Activated T-helper 17 cell treated with anti-CD3 and anti-CD28 coated beads, Interleukin-2, amount 50 U/mL, for 72 hours (primary cell): ENCODE results near the gene NCSTN. TPM values are rescaled to one million over a fixed set of nuclear protein-coding genes. Genes with fewer than 3 reads are reported as not detected.

Experiments
- ATAC-seq: fragments of 150-1000 bp; cut with Tn5 transposase; replicated peaks from 2 replicates; pipeline ENCODE4 v1.10.0; 2021; ENCODE audit warnings: mild to moderate bottlenecking, moderate library complexity
- H3K27ac Mint-ChIP-seq: one replicate; pipeline ENCODE4 v1.8.0; 2022; ENCODE audit warnings: mixed read lengths
- H3K27me3 Mint-ChIP-seq: one replicate; pipeline ENCODE4 v1.8.0; 2022; ENCODE audit warnings: mixed read lengths
- H3K36me3 Mint-ChIP-seq: one replicate; pipeline ENCODE4 v1.8.0; 2022; ENCODE audit warnings: low read depth, mild to moderate bottlenecking, mixed read lengths
- H3K4me1 Mint-ChIP-seq: one replicate; pipeline ENCODE4 v1.8.0; 2022; ENCODE audit warnings: mixed read lengths
- H3K4me3 Mint-ChIP-seq: one replicate; pipeline ENCODE4 v1.8.0; 2022; ENCODE audit warnings: mild to moderate bottlenecking, mixed read lengths
- H3K9me3 Mint-ChIP-seq: one replicate; pipeline ENCODE4 v1.8.0; 2022; ENCODE audit warnings: mixed read lengths
- total RNA-seq, 2 donors: library from RNA; stranded (reverse); gene quantifications; one replicate each; pipeline ENCODE4 v1.2.3, GENCODE V29; 2022

The NCSTN gene
- total RNA-seq = 10 to 100 TPM; 58.7 to 67.4 TPM

DNA sequence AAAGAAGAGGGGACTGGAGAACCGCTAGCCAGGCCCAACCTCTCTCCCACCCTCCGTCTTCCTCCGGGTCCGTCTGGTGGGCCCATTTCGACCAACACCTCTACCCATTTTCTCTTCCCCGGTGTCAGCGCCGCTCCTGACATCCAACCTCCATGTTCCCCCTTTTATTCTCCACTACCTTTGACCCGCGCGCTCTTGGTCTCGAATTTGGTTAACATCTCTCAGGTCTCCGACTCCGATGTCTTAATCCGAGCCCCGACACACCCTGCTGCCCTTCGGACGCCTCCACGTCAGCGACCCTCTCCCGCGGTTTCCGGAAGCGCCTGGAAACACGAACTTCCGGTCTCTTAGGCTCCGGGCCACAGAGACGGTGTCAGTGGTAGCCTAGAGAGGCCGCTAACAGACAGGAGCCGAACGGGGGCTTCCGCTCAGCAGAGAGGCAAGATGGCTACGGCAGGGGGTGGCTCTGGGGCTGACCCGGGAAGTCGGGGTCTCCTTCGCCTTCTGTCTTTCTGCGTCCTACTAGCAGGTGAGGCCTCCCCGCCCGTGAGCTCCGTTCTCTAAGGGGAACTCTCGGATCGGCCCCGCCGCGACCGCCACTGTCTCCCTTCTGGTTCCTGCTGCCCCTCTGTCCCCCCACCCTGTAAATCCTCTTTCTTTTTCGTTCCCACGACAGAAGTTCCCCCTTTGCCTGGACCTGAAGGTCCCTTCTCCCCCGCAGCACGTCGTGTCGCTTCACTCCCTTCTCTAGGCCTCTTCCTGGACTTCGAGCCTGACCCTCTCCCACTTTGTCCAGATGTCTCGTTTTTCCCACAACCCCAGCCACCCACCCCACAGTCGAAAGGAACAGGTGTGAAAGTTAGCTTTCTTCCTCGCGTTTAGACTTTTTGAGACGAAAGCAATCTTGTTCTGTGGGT lies at the start of gene NCSTN, which contains the start of gene COPA:
Gene NCSTN, plus strand, starts transcription at position 431 of the 917 bp plus-strand sequence. Its CDS starts 14 bp downstream, at position 445.
Gene COPA, minus strand, starts transcription at position 298 of the 917 bp plus-strand sequence. Its CDS starts 80 bp downstream, at position 218.
- Mint-ChIP-seq H3K4me3 (peak within 1 kb of the TSS; percentile 98), H3K27ac (peak within 1 kb of the TSS; percentile 100), H3K27me3 (no peaks in the 10 kb centered on the region), H3K4me1 (peaks cover 33% of the 10 kb centered on the region), H3K36me3 (peaks cover 97% of the 10 kb centered on the region), H3K9me3 (no peaks in the 10 kb centered on the region)
- peak; percentile 99 for ATAC-seq

DNA sequence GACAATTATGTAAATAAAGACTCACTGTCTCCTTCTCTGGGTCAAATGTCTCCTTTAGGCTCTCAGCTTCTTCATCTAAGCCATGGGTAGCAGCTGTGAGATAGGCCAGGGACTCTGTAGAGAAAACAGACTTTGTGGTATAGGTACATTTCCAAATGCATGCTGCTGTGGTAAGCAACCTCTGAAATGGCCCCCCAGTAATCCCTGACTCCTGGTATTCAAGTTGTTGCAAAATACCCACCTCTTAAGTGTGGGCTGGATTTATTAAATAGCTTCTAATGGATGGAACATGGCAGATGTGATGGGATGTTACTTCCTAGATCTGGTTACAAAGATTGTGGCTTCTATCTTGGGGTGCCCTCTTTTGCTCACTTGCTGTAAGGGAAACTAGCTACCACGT lies 47.1 kb upstream of the NCSTN start:
- H3K4me3 Mint-ChIP-seq = no peak overlapping the region
- peak overlapping the region; percentile 14 for H3K27ac Mint-ChIP-seq
- H3K27me3 Mint-ChIP-seq = no peaks in the 10 kb centered on the region
- peaks cover 100% of the 10 kb centered on the region for H3K36me3 Mint-ChIP-seq
- H3K4me1 Mint-ChIP-seq = peaks cover 4% of the 10 kb centered on the region
- no peak for ATAC-seq
- H3K9me3 Mint-ChIP-seq = no peaks in the 10 kb centered on the region

GRCh38 chr1:160300173-160300572 lies 43.0 kb upstream of the NCSTN start:
- ATAC-seq = no peak
- Mint-ChIP-seq H3K4me3 (no peak overlapping the region), H3K36me3 (peaks cover 100% of the 10 kb centered on the region), H3K27me3 (no peaks in the 10 kb centered on the region), H3K27ac (no peak overlapping the region), H3K9me3 (no peaks in the 10 kb centered on the region), H3K4me1 (no peaks in the 10 kb centered on the region)

DNA sequence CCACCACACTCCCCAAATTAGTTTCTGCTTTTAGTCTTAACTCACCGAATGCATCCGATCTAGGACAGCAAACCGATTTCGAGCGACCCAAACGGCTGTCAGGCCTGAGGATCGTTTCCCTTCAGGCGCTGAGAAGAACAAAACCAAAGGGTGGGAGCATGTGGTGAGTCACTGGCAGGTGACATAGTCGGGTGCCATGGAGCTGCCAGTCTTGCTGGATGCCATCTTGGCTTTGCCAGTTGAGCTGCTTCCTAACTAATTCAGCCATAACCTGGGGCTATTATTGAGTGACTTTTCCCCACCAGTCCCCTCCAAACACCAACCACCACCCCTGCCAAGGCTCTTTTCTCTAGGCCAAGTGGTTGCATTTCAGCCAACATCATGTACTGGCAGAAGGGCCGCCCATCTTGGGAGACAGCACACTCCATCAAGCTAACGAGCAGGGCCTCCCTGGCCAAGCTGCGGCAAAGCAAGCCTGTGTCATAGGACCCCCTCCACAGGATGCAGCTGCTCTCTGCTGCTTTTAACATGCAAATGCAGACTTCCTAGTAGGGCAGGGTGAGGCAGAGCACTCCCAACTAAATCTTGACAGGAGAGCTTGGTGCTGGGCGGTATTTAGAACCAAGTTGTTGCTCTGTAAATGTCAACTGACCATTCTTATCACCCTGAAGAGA lies 35.9 kb upstream of the NCSTN start:
- no peak overlapping the region for H3K27ac Mint-ChIP-seq
- peaks cover 98% of the 10 kb centered on the region for H3K36me3 Mint-ChIP-seq
- H3K27me3 Mint-ChIP-seq = no peaks in the 10 kb centered on the region
- H3K4me1 Mint-ChIP-seq = no peaks in the 10 kb centered on the region
- ATAC-seq = no peak
- no peak overlapping the region for H3K4me3 Mint-ChIP-seq
- H3K9me3 Mint-ChIP-seq = no peaks in the 10 kb centered on the region

DNA sequence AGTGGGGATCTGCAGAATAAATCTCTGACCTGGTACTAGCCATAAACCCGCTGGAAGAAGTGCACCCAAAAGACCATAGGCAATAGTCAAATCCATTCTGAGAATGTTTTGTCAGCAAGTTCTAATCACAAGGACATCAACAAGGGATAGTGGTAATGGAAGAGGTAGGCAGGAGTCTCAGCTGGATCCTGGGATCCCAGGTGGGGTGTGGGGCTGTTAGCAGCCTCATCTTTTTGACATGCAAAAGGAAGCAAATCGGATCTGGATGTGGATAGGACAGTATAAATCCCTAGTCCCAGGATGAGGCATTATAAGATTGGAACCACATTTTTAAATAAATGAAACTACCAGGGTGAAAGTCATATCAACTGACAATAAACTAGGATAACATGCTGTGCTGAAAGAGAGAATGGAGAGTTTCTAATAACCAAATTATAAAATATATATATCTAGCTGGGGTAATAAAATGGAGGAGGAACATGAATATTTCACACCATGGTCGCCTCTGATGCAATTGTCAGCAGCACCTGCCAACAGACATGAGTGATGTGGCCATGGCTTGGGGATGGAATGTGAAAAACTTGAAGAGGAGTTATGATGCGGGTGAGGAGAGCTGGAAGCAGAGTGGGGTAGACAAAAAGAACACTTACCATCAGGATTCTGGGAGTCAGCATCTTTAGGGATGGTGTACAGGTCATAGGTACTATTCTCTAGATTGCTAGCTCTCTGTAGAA lies 34.6 kb upstream of the NCSTN start:
- no peak for ATAC-seq
- no peak overlapping the region for H3K4me3 Mint-ChIP-seq
- H3K9me3 Mint-ChIP-seq = no peaks in the 10 kb centered on the region
- H3K4me1 Mint-ChIP-seq = no peaks in the 10 kb centered on the region
- H3K36me3 Mint-ChIP-seq = peaks cover 98% of the 10 kb centered on the region
- H3K27ac Mint-ChIP-seq = peak overlapping the region; percentile 45
- no peaks in the 10 kb centered on the region for H3K27me3 Mint-ChIP-seq

GRCh38 chr1:160309185-160309557 lies 34.0 kb upstream of the NCSTN start:
- no peaks in the 10 kb centered on the region for H3K9me3 Mint-ChIP-seq
- no peaks in the 10 kb centered on the region for H3K27me3 Mint-ChIP-seq
- no peak overlapping the region for H3K4me3 Mint-ChIP-seq
- no peak for ATAC-seq
- no peaks in the 10 kb centered on the region for H3K4me1 Mint-ChIP-seq
- H3K36me3 Mint-ChIP-seq = peaks cover 98% of the 10 kb centered on the region
- H3K27ac Mint-ChIP-seq = peak overlapping the region; percentile 45

GRCh38 chr1:160309571-160309970 lies 33.6 kb upstream of the NCSTN start:
- Mint-ChIP-seq H3K27ac (peak overlapping the region; percentile 45), H3K36me3 (peaks cover 98% of the 10 kb centered on the region), H3K4me3 (no peak overlapping the region)

DNA sequence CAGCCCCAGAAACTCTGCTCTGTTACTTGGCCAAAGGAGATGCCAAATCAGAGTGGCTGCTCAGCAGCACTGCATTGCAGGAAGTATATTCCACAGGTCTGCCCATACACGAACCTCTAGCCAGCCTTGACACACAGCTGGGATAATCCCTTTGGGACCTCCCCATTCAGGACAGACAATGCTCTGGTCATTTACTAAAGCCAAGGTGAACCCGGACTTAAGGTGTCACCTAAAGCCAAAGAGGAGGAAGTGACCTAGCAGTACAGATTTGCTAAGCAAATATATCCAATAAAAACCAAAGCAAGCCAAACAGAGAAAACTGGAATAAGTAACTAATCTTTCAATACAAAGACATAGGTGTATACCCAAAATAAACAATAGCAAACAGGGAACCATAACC lies 27.8 kb upstream of the NCSTN start:
- ATAC-seq = no peak
- Mint-ChIP-seq H3K4me1 (peaks cover 27% of the 10 kb centered on the region), H3K27me3 (no peaks in the 10 kb centered on the region), H3K4me3 (no peak overlapping the region), H3K27ac (peak overlapping the region; percentile 64), H3K36me3 (peaks cover 98% of the 10 kb centered on the region), H3K9me3 (peaks cover 7% of the 10 kb centered on the region)

More at GRCh38 chr1:160309571-160309970, 33.6 kb upstream of the NCSTN start:
- Mint-ChIP-seq H3K27me3 (no peaks in the 10 kb centered on the region), H3K4me1 (no peaks in the 10 kb centered on the region), H3K9me3 (no peaks in the 10 kb centered on the region)
- ATAC-seq = no peak

DNA sequence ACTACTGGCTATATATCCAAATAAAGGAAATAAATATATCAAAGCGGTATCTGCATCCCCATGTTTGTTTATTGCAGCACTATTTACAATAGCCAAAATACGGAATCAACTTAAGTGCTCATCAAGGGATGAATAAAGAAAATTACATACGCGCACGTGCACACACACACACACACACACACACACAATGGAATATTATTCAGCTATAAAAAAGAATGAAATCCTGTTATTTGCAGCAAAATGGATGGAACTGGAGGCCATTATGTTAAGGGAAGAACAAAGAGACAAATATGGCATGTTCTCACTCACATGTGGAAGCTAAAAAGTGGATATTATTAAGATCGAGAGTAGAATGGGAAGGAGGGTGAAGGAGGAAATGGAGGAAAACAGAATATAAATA lies 20.4 kb upstream of the NCSTN start:
- Mint-ChIP-seq H3K4me3 (no peak overlapping the region), H3K27ac (no peak overlapping the region), H3K27me3 (no peaks in the 10 kb centered on the region), H3K9me3 (no peaks in the 10 kb centered on the region), H3K4me1 (peaks cover 13% of the 10 kb centered on the region), H3K36me3 (peaks cover 100% of the 10 kb centered on the region)
- ATAC-seq = no peak

DNA sequence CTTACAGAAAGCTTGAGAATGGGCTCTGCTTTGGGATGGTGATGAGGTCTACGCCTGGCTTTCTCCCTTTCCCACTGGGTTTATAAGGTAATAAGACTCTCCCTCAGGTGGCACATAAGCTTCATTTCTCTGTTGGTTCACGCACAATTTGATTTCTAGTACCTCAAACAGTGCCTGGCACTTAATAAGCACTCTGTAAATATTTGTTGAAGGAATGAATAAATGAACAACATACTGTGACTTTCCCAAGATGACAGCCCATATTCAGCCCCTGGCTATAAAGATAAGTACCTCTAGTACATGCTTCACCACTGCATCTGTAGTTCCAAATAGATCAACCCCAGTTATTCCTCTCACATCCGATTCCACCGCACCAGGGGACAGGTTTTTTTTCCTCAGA lies 17.9 kb upstream of the NCSTN start:
- Mint-ChIP-seq H3K4me3 (no peak overlapping the region), H3K36me3 (peaks cover 100% of the 10 kb centered on the region), H3K9me3 (no peaks in the 10 kb centered on the region), H3K27ac (peak overlapping the region; percentile 23), H3K27me3 (no peaks in the 10 kb centered on the region), H3K4me1 (no peaks in the 10 kb centered on the region)
- no peak for ATAC-seq

- Mint-ChIP-seq H3K27ac (no peak overlapping the region), H3K4me1 (no peaks in the 10 kb centered on the region), H3K27me3 (no peaks in the 10 kb centered on the region), H3K36me3 (peaks cover 100% of the 10 kb centered on the region), H3K9me3 (no peaks in the 10 kb centered on the region), H3K4me3 (no peak overlapping the region)
- no peak for ATAC-seq
These were observed 16.8 kb upstream of the NCSTN start for GRCh38 chr1:160326418-160326817.

GRCh38 chr1:160328184-160328583 lies 15.0 kb upstream of the NCSTN start:
- ATAC-seq = no peak
- H3K9me3 Mint-ChIP-seq = no peaks in the 10 kb centered on the region
- H3K27me3 Mint-ChIP-seq = no peaks in the 10 kb centered on the region
- no peak overlapping the region for H3K4me3 Mint-ChIP-seq
- H3K27ac Mint-ChIP-seq = no peak overlapping the region
- H3K4me1 Mint-ChIP-seq = no peaks in the 10 kb centered on the region
- H3K36me3 Mint-ChIP-seq = peaks cover 100% of the 10 kb centered on the region

DNA sequence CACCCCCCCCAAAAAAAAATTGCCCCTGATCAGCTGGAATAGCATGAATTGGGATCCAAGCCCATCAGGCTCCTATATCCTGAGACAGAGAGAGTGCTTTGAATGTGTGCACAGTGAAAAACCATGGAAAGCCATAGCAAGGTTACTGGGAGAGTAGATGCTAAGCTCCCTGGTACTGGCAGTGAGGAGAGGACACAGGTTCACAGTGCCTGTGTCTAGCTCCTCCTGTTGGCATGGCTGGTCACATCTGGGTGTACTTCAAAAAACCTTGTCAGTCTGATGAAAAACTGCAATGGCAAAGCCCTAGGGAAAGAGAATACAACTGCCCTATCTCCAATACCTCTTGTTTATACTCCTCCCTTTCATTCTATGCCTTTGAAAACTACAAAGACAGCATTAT lies 13.1 kb upstream of the NCSTN start:
- Mint-ChIP-seq H3K36me3 (peaks cover 99% of the 10 kb centered on the region), H3K9me3 (no peaks in the 10 kb centered on the region), H3K27ac (no peak overlapping the region), H3K27me3 (no peaks in the 10 kb centered on the region), H3K4me3 (no peak overlapping the region), H3K4me1 (no peaks in the 10 kb centered on the region)
- no peak for ATAC-seq

GRCh38 chr1:160332516-160332915 lies 10.7 kb upstream of the NCSTN start:
- H3K9me3 Mint-ChIP-seq = no peaks in the 10 kb centered on the region
- no peak for ATAC-seq
- H3K27ac Mint-ChIP-seq = no peak overlapping the region
- no peaks in the 10 kb centered on the region for H3K4me1 Mint-ChIP-seq
- peaks cover 97% of the 10 kb centered on the region for H3K36me3 Mint-ChIP-seq
- H3K27me3 Mint-ChIP-seq = no peaks in the 10 kb centered on the region
- no peak overlapping the region for H3K4me3 Mint-ChIP-seq
